Loucy (cell line): ENCODE measurements around the gene KIF16B.

Experiments used
- H2AFZ ChIP-seq: fragments of 200-600 bp; sonication (generic); 2 replicates; pipeline ENCODE4 v1.6.0; 2016; ENCODE audit warnings: antibody characterized with exemption, mild to moderate bottlenecking, low read length, moderate library complexity
- H3F3A ChIP-seq: fragments of 200-600 bp; 2 replicates; pipeline ENCODE4 v1.6.0; 2016; ENCODE audit warnings: antibody characterized with exemption, low read depth, mild to moderate bottlenecking
- H3K27me3 ChIP-seq: fragments of 200-600 bp; sonication (generic); 2 replicates; pipeline ENCODE4 v1.6.1; 2014; ENCODE audit warnings: low read length, mild to moderate bottlenecking; ENCODE audit not compliant: insufficient read depth, poor library complexity, severe bottlenecking
- H3K36me3 ChIP-seq: fragments of 200-600 bp; sonication (generic); 2 replicates; pipeline ENCODE4 v1.6.1; 2016; ENCODE audit warnings: low read length; ENCODE audit not compliant: insufficient read depth
- H3K4me1 ChIP-seq: fragments of 200-600 bp; sonication (generic); 2 replicates; pipeline ENCODE4 v1.5.1; 2014; ENCODE audit warnings: low read length, mild to moderate bottlenecking; ENCODE audit not compliant: insufficient read depth, poor library complexity, severe bottlenecking
- H3K4me2 ChIP-seq: fragments of 200-600 bp; sonication (generic); 2 replicates; pipeline ENCODE4 v1.6.0; 2014; ENCODE audit warnings: antibody characterized with exemption, low read length, low read depth, mild to moderate bottlenecking; ENCODE audit not compliant: poor library complexity, severe bottlenecking
- H3K4me3 ChIP-seq: fragments of 200-600 bp; sonication (generic); 2 replicates; pipeline ENCODE4 v1.5.1; 2014; ENCODE audit warnings: low read length, mild to moderate bottlenecking, mixed read lengths; ENCODE audit not compliant: poor library complexity, severe bottlenecking
- H3K79me2 ChIP-seq: fragments of 200-600 bp; sonication (generic); 2 replicates; pipeline ENCODE4 v1.6.1; 2014; ENCODE audit warnings: low read length; ENCODE audit not compliant: insufficient read depth
- H3K9ac ChIP-seq: fragments of 200-600 bp; sonication (generic); 2 replicates; pipeline ENCODE4 v1.6.0; 2014; ENCODE audit warnings: mild to moderate bottlenecking, low read depth, low read length, moderate library complexity; ENCODE audit not compliant: poor library complexity, severe bottlenecking
- H3K9me2 ChIP-seq: fragments of 200-600 bp; sonication (generic); replicated peaks from 2 replicates; pipeline ENCODE4 v1.6.1; 2016; ENCODE audit warnings: low read depth, low read length, mixed read lengths
- H3K9me3 ChIP-seq: fragments of 200-600 bp; sonication (generic); 2 replicates; pipeline ENCODE4 v1.6.1; 2014; ENCODE audit warnings: mild to moderate bottlenecking, antibody characterized with exemption, low read length, low read depth; ENCODE audit not compliant: insufficient read depth
- H4K20me1 ChIP-seq: fragments of 200-600 bp; sonication (generic); 2 replicates; pipeline ENCODE4 v1.6.0; 2014; ENCODE audit warnings: antibody characterized with exemption, low read length, mild to moderate bottlenecking; ENCODE audit not compliant: insufficient read depth, poor library complexity, severe bottlenecking
- EZH2phosphoT487 ChIP-seq: fragments of 200-600 bp; IDR thresholded peaks from 2 replicates; pipeline ENCODE4 v1.6.1; 2018; ENCODE audit warnings: antibody characterized with exemption, mild to moderate bottlenecking, moderate library complexity, borderline replicate concordance
- TF ChIP-seq, protein P1 (sequence below): fragments of 200-600 bp; sonication (generic); conservative IDR thresholded peaks from 2 replicates; pipeline ENCODE4 v1.5.1; 2014; ENCODE audit warnings: mild to moderate bottlenecking, antibody characterized with exemption, low read length

Gene KIF16B

DNA sequence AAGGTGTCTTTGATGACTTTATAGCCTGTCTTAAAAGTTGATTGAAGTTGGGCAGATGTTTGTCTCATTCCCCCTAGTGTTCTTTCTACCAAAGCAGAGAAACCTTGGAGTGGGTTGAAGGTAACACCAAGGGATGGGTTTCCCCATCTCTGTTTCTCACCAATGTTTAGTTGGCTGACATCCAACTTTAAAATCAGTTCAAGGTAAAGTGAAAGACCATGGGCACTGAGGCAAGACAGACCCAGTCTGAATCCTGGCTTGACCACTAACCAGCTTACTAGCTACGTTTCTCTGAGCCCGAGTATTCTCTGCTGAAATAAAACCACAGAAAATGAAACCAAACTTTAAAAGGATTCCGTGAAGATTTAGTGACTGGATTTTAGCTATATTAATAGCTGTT lies 258.9 kb downstream of the KIF16B start:
- TF ChIP-seq EZH2phosphoT487, result no peak
- TF ChIP-seq, protein P1, sequence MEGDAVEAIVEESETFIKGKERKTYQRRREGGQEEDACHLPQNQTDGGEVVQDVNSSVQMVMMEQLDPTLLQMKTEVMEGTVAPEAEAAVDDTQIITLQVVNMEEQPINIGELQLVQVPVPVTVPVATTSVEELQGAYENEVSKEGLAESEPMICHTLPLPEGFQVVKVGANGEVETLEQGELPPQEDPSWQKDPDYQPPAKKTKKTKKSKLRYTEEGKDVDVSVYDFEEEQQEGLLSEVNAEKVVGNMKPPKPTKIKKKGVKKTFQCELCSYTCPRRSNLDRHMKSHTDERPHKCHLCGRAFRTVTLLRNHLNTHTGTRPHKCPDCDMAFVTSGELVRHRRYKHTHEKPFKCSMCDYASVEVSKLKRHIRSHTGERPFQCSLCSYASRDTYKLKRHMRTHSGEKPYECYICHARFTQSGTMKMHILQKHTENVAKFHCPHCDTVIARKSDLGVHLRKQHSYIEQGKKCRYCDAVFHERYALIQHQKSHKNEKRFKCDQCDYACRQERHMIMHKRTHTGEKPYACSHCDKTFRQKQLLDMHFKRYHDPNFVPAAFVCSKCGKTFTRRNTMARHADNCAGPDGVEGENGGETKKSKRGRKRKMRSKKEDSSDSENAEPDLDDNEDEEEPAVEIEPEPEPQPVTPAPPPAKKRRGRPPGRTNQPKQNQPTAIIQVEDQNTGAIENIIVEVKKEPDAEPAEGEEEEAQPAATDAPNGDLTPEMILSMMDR, result no peak
- no peaks in the 10 kb centered on the region for H3K4me1 ChIP-seq
- no peak overlapping the region for H3K4me3 ChIP-seq
- H3K9me3 ChIP-seq, result no peaks in the 10 kb centered on the region
- no peak overlapping the region for H3K4me2 ChIP-seq
- no peaks in the 10 kb centered on the region for H3K27me3 ChIP-seq
- H4K20me1 ChIP-seq, result no peaks in the 10 kb centered on the region
- H3F3A ChIP-seq, result no peaks in the 10 kb centered on the region
- H3K9ac ChIP-seq, result no peak overlapping the region
- H3K79me2 ChIP-seq, result no peaks in the 10 kb centered on the region
- H3K36me3 ChIP-seq, result no peaks in the 10 kb centered on the region
- H2AFZ ChIP-seq, result no peak overlapping the region
- H3K9me2 ChIP-seq, result no peaks in the 10 kb centered on the region

DNA sequence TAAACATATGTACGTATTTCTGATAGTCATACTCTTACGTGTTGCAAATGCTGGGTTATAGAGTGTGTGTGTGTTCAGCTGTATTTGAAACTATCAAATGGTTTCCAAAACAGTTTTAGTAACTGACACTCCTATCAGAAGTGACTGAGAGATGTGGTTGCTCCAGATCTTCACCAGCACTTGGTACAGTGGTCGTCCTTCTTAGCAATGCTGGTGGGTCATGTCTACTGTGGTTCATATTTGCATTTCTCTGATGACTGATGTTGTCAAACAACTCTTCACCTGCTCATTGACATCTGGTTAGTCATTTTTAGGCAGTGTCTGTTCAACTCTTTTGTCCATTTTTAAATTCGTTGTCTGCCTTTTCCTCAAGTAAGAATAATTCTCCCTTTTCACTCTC lies 259.3 kb downstream of the KIF16B start:
- Histone ChIP-seq H3K4me1 (no peaks in the 10 kb centered on the region), H3K9me3 (no peaks in the 10 kb centered on the region), H3K9me2 (no peaks in the 10 kb centered on the region), H3K4me3 (no peak overlapping the region), H3K4me2 (no peak overlapping the region), H4K20me1 (no peaks in the 10 kb centered on the region), H3K9ac (no peak overlapping the region), H3K36me3 (no peaks in the 10 kb centered on the region), H3F3A (no peaks in the 10 kb centered on the region), H3K27me3 (no peaks in the 10 kb centered on the region), H2AFZ (no peak overlapping the region), H3K79me2 (no peaks in the 10 kb centered on the region)
- TF ChIP-seq EZH2phosphoT487, result no peak
- TF ChIP-seq, protein P1, result no peak

DNA sequence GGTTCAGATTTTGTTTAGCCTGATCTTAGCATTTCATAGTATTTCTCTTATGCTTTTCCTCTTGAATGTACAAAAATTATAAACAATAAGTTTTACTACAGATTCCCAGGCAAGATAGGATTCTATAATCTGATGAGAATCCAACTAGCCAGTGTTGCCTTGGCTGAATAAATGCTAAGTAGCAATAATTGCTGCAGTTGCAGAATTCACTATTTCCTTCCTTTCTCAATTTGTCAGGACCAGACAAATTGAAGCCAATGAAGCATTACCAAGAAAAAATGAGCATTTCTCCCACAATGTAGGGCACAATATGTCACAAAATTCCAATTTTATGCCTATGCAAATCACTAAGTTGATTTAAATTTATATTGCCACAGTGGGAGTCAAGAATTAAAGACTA lies 260.2 kb downstream of the KIF16B start:
- Histone ChIP-seq H3F3A (no peaks in the 10 kb centered on the region), H3K4me3 (no peak overlapping the region), H2AFZ (no peak overlapping the region), H3K4me1 (no peaks in the 10 kb centered on the region), H3K9me2 (no peaks in the 10 kb centered on the region), H4K20me1 (no peaks in the 10 kb centered on the region), H3K4me2 (no peak overlapping the region), H3K27me3 (no peaks in the 10 kb centered on the region), H3K9ac (no peak overlapping the region), H3K36me3 (no peaks in the 10 kb centered on the region), H3K79me2 (no peaks in the 10 kb centered on the region), H3K9me3 (no peaks in the 10 kb centered on the region)
- TF ChIP-seq EZH2phosphoT487, result no peak
- TF ChIP-seq, protein P1, result no peak
